CD4-positive, alpha-beta T cell (primary cell): Measurements from ENCODE around the gene GPR4. TPM values are rescaled to one million over a fixed set of nuclear protein-coding genes. Genes with fewer than 3 reads are reported as not detected.

Source experiments
- ATAC-seq: fragments of 200-7000 bp; cut with Tn5 transposase; one replicate; pipeline ENCODE4 v1.10.0; 2022; ENCODE audit warnings: mild to moderate bottlenecking; ENCODE audit not compliant: poor library complexity
- CTCF ChIA-PET: fragments of 350-600 bp; sonication (Branson Sonifier 250); formaldehyde crosslinking; loops from one replicate; lab custom pipeline; 2021; ENCODE audit warnings: antibody characterized with exemption, inconsistent platforms; lab: Charles Lee
- POLR2A ChIA-PET: fragments of 350-600 bp; sonication (Branson Sonifier 250); formaldehyde crosslinking; loops from one replicate; lab custom pipeline; 2021; ENCODE audit warnings: antibody characterized with exemption, inconsistent platforms; lab: Charles Lee
- DNase-seq, 14 experiments: peaks; one replicate each; pipeline ENCODE4 v3.0.0-alpha.2; 2013 to 2020; ENCODE audit warnings: mixed read lengths in 2 of 14
- H3K27ac ChIP-seq, 2 donors: one replicate each; pipeline versions ENCODE4 v1.5.1 to v1.7.0; 2013; ENCODE audit warnings: low read length in 2 of 2, low read depth in 1 of 2, mild to moderate bottlenecking in 1 of 2
- H3K27me3 ChIP-seq, 2 experiments: 1 replicate in 1 of 2; 2 replicates in 1 of 2; pipeline versions ENCODE4 v1.6.1 to v1.7.0; 2013; ENCODE audit warnings: low read length in 2 of 2, control low read depth in 1 of 2, mild to moderate bottlenecking in 1 of 2, moderate library complexity in 1 of 2; ENCODE audit not compliant: insufficient read depth in 2 of 2, control insufficient read depth in 1 of 2
- H3K36me3 ChIP-seq: one replicate; pipeline ENCODE4 v1.6.1; 2013; ENCODE audit warnings: low read length, control low read depth; ENCODE audit not compliant: insufficient read depth
- H3K4me1 ChIP-seq: one replicate; pipeline ENCODE4 v1.6.1; 2013; ENCODE audit warnings: low read length, control low read depth; ENCODE audit not compliant: insufficient read depth
- H3K4me3 ChIP-seq: one replicate; pipeline ENCODE4 v1.5.1; 2013; ENCODE audit warnings: mild to moderate bottlenecking, low read length, moderate library complexity
- H3K9me3 ChIP-seq, 2 experiments: 1 replicate in 1 of 2; 2 replicates in 1 of 2; pipeline versions ENCODE4 v1.6.1 to v1.7.0; 2013; ENCODE audit warnings: low read length in 2 of 2, mild to moderate bottlenecking in 2 of 2, control low read depth in 1 of 2, moderate library complexity in 1 of 2; ENCODE audit not compliant: control insufficient read depth in 1 of 2, insufficient read depth in 1 of 2
- H3K27ac Mint-ChIP-seq: one replicate; pipeline ENCODE4 v1.8.0; 2020; ENCODE audit warnings: mixed read lengths
- H3K27me3 Mint-ChIP-seq: one replicate; pipeline ENCODE4 v1.8.0; 2021; ENCODE audit warnings: mixed read lengths
- H3K36me3 Mint-ChIP-seq: one replicate; pipeline ENCODE4 v1.8.0; 2021; ENCODE audit warnings: low read depth, mixed read lengths
- H3K4me1 Mint-ChIP-seq: one replicate; pipeline ENCODE4 v1.8.0; 2021; ENCODE audit warnings: low read depth, mixed read lengths
- H3K4me3 Mint-ChIP-seq: one replicate; pipeline ENCODE4 v1.8.0; 2020; ENCODE audit warnings: mild to moderate bottlenecking, mixed read lengths
- H3K9me3 Mint-ChIP-seq: one replicate; pipeline ENCODE4 v1.8.0; 2020; ENCODE audit warnings: mixed read lengths
- CTCF ChIP-seq: fragments of 200-600 bp; IDR thresholded peaks from one replicate; pipeline ENCODE4 v1.8.0; 2022; ENCODE audit warnings: antibody characterized with exemption, mild to moderate bottlenecking
- intact Hi-C, 2 experiments: fragments of 100-400 bp; cut with DNase I in 1 of 2; cut with micrococcal nuclease in 1 of 2; formaldehyde crosslinking; loops; one replicate each; pipeline versions ENCODE4 v1.15.1 to v1.9.0; 2023 to 2025; cut with DNase I, micrococcal nuclease
- total RNA-seq, 174 experiments: library from RNA in 2 of 174; stranded (reverse) in 2 of 174; gene quantifications; one replicate each; pipeline ENCODE4 v1.2.3 and lab custom pipeline; 2021 to 2026

Gene GPR4
- total RNA-seq, 2 experiments from 2014 or later, result not detected

DNA sequence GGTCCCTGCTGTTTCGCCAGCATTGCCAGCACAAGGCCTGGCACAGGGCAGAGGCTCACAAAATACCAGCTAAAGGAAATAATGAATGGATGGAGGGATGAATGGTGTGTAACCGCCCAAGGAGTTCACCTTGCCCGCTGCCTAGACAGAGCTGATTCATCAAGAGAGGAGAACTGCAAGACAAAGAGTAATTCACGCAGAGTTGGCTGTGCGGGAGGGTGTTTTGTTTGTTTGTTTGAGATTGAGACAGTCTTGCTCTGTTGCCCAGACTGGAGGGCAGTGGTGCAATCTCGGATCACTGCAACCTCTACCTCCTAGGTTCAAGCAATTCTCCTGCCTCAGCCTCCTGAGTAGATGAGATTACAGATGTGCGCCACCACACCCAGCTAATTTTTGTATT is 20.4 kb downstream of the GPR4 start:
- peak overlapping the region; percentile 45 for H3K4me3 Mint-ChIP-seq
- TF ChIP-seq CTCF, result no peak
- ATAC-seq, result no peak
- peaks cover 5% of the 10 kb centered on the region for H3K36me3 ChIP-seq
- intact Hi-C loops, result loop anchor here (5.0 to 10.0 kb wide), 3 partner anchors 113 to 489 kb away; partner anchors contain the start of genes ERCC1 (in 1 of the 2), PPP1R37 (in 1 of the 2), QPCTL (in 1 of the 2) and SNRPD2 (in 1 of the 2)
- peaks cover 21% of the 10 kb centered on the region for H3K4me1 ChIP-seq
- DNase-seq, result no peak
- H3K27ac ChIP-seq, result no peak overlapping the region
- ChIA-PET CTCF (interaction anchor here (0.9 kb wide), 1 partner anchor 23 kb away, joined by 3 read pairs; no protein-coding TSS in a partner anchor), POLR2A (no interaction called here)
- peaks cover 31% of the 10 kb centered on the region for H3K4me1 Mint-ChIP-seq
- H3K27ac Mint-ChIP-seq, result no peak overlapping the region
- H3K36me3 Mint-ChIP-seq, result peaks cover 14% of the 10 kb centered on the region
- no peaks in the 10 kb centered on the region for H3K27me3 ChIP-seq
- H3K9me3 ChIP-seq, result no peaks in the 10 kb centered on the region
- H3K4me3 ChIP-seq, result no peak overlapping the region
- no peaks in the 10 kb centered on the region for H3K9me3 Mint-ChIP-seq
- no peaks in the 10 kb centered on the region for H3K27me3 Mint-ChIP-seq

DNA sequence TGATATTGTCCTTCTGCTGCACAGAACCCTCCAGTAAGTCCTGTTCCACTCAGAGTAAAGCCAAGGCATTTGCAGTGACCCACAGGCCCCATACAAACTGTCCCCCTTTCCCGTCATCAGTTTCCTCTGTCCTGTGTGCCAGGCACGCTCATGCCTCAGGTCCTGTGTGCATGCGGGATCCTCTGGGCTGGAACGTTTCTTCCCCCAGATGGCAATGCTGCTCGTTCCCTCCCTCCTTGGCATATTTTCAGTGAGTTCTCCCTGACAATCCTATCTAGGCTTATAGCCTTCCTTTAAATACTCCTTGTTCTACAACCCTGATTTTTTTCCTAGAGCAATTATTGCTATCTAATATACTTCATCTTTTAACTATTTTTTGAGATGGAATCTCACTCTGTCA is 23.2 kb downstream of the GPR4 start:
- Histone ChIP-seq H3K27me3 (no peaks in the 10 kb centered on the region), H3K36me3 (peaks cover 5% of the 10 kb centered on the region), H3K4me1 (peaks cover 10% of the 10 kb centered on the region), H3K27ac (no peak overlapping the region), H3K4me3 (no peak overlapping the region), H3K9me3 (no peaks in the 10 kb centered on the region)
- Mint-ChIP-seq H3K36me3 (peaks cover 6% of the 10 kb centered on the region), H3K27ac (no peak overlapping the region), H3K27me3 (no peaks in the 10 kb centered on the region), H3K4me1 (peaks cover 18% of the 10 kb centered on the region), H3K9me3 (no peaks in the 10 kb centered on the region), H3K4me3 (no peak overlapping the region)
- ChIA-PET CTCF (no interaction called here), POLR2A (no interaction called here)
- ATAC-seq, result no peak
- TF ChIP-seq CTCF, result no peak
- intact Hi-C loops, result no loop called here
- no peak for DNase-seq

GRCh38 chr19:45577111-45577905 is 24.7 kb downstream of the GPR4 start:
- Histone ChIP-seq H3K27ac (no peak overlapping the region), H3K4me1 (no peaks in the 10 kb centered on the region), H3K27me3 (no peaks in the 10 kb centered on the region), H3K9me3 (no peaks in the 10 kb centered on the region), H3K36me3 (peaks cover 5% of the 10 kb centered on the region), H3K4me3 (no peak overlapping the region)
- intact Hi-C loops, result no loop called here
- Mint-ChIP-seq H3K27ac (no peak overlapping the region), H3K4me1 (peaks cover 11% of the 10 kb centered on the region), H3K36me3 (peaks cover 1% of the 10 kb centered on the region), H3K9me3 (no peaks in the 10 kb centered on the region), H3K27me3 (no peaks in the 10 kb centered on the region), H3K4me3 (no peak overlapping the region)
- POLR2A ChIA-PET, result interaction anchor here (0.6 kb wide), 1 partner anchor 10 kb away, joined by 3 read pairs; no protein-coding TSS in a partner anchor
- ATAC-seq (no peak), DNase-seq (no peak)
- no peak for TF ChIP-seq CTCF
- CTCF ChIA-PET, result no interaction called here
